Smooth muscle cell (in vitro differentiated cells): Measurements from ENCODE around the gene TBC1D13. TPM values are rescaled to one million over a fixed set of nuclear protein-coding genes. Genes with fewer than 3 reads are reported as not detected.

Source experiments
- DNase-seq: peaks from one replicate; lab custom pipeline; 2025; ENCODE audit not compliant: unreplicated experiment; lab: John Stamatoyannopoulos, UW
- H2AFZ ChIP-seq: fragments of 200-600 bp; sonication (generic); 2 replicates; pipeline ENCODE4 v1.6.0; 2016; ENCODE audit warnings: antibody characterized with exemption, low read depth, mild to moderate bottlenecking
- H3F3A ChIP-seq: fragments of 200-600 bp; sonication (generic); 2 replicates; pipeline ENCODE4 v1.6.0; 2017; ENCODE audit warnings: antibody characterized with exemption, low read depth
- H3K27ac ChIP-seq: fragments of 200-600 bp; sonication (generic); 2 replicates; pipeline ENCODE4 v1.5.1; 2016; ENCODE audit warnings: low read depth, mild to moderate bottlenecking
- H3K27me3 ChIP-seq: fragments of 200-600 bp; sonication (generic); 2 replicates; pipeline ENCODE4 v1.6.1; 2016; ENCODE audit warnings: low read depth, mild to moderate bottlenecking
- H3K36me3 ChIP-seq: fragments of 200-600 bp; sonication (generic); 2 replicates; pipeline ENCODE4 v1.5.1; 2016; ENCODE audit warnings: low read depth
- H3K4me1 ChIP-seq: fragments of 200-600 bp; sonication (generic); 2 replicates; pipeline ENCODE4 v1.5.1; 2016; ENCODE audit warnings: low read depth
- H3K4me2 ChIP-seq: fragments of 200-600 bp; sonication (generic); 2 replicates; pipeline ENCODE4 v1.6.0; 2016; ENCODE audit warnings: mild to moderate bottlenecking
- H3K4me3 ChIP-seq: fragments of 200-600 bp; sonication (generic); 2 replicates; pipeline ENCODE4 v1.5.1; 2016; ENCODE audit warnings: mild to moderate bottlenecking
- H3K79me2 ChIP-seq: fragments of 200-600 bp; sonication (generic); 2 replicates; pipeline ENCODE4 v1.6.0; 2016; ENCODE audit warnings: low read depth, mild to moderate bottlenecking
- H3K9ac ChIP-seq: fragments of 200-600 bp; sonication (generic); 2 replicates; pipeline ENCODE4 v1.6.0; 2016; ENCODE audit warnings: low read depth
- H3K9me3 ChIP-seq: fragments of 200-600 bp; sonication (generic); replicated peaks from 2 replicates; pipeline ENCODE4 v1.5.1; 2016; ENCODE audit warnings: low read depth
- H4K20me1 ChIP-seq: fragments of 200-600 bp; sonication (generic); 2 replicates; pipeline ENCODE4 v1.6.0; 2016; ENCODE audit warnings: low read depth
- WGBS: methylation state at CpG from one replicate; pipeline ENCODE4 v1.1.7; 2016; ENCODE audit warnings: low lambda C conversion rate; 5-methylcytosine and 5-hydroxymethylcytosine counted together
- polyA plus RNA-seq: library from polyadenylated mRNA; unstranded; fragments of >200 nt; fragmentation: Nextera tagmentation; extraction: Ambion mirVana; gene quantifications from 2 replicates; pipeline ENCODE4 v1.2.1, GENCODE V29; 2016
- total RNA-seq: library from RNA; depleted of rRNA; stranded (reverse); fragments of >200 nt; gene quantifications from 2 replicates; pipeline ENCODE4 v1.2.3, GENCODE V29; 2014
- TF ChIP-seq, protein P1 (sequence below): fragments of 200-600 bp; sonication (generic); IDR thresholded peaks from 2 replicates; pipeline ENCODE4 v1.5.1; 2017; ENCODE audit warnings: borderline replicate concordance, mild to moderate bottlenecking, antibody characterized with exemption; ENCODE audit not compliant: insufficient read depth, poor library complexity, severe bottlenecking

The TBC1D13 gene
- total and polyA plus RNA-seq, 2 experiments from 2014 or later: 7.6 to 29.3 TPM

DNA sequence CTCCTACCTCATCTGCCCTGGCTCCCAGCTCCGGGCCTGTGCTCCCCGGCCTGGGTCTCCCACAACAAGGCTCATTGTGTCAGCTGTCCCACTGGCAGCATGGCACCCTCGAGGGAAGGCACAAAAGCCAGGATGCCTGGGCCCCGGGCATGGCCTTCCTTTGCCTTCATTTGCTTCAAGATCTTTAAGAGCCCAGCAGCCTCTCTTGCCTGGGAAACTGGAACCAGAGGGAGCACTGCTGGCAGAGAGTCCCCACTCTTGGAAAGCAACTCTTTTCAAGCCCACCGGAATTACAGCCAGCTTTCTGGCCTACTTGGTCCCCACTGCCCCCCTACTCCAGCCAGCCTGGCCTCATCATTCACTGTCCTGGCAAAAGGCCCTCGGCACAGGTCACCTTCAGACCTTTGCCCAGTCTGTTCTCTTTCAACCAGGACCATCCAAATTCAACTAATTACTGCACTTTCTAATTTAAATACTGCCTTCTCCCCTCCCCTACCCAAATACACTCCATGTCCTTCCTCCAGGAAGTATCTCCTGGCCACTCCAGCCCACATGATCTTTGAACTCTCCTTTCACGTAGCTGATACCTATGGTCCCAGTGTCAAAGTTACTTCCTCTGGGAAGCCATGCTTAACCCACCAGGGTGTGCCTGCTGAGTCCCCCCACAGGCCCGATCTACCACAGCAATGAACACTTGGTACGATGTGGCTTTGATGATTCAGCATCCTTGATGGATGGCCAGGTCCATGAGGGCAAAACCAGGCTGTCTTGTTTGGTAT is 24.2 kb upstream of the TBC1D13 start:
- Histone ChIP-seq H3K9ac (no peak overlapping the region), H3K4me3 (no peak overlapping the region), H3F3A (no peaks in the 10 kb centered on the region), H2AFZ (no peak overlapping the region), H3K27me3 (no peaks in the 10 kb centered on the region), H3K36me3 (no peaks in the 10 kb centered on the region), H3K9me3 (no peaks in the 10 kb centered on the region), H3K27ac (no peak overlapping the region), H3K79me2 (peaks cover 4% of the 10 kb centered on the region), H4K20me1 (peaks cover 33% of the 10 kb centered on the region), H3K4me1 (no peaks in the 10 kb centered on the region), H3K4me2 (no peak overlapping the region)
- no peak for DNase-seq
- TF ChIP-seq, protein P1, sequence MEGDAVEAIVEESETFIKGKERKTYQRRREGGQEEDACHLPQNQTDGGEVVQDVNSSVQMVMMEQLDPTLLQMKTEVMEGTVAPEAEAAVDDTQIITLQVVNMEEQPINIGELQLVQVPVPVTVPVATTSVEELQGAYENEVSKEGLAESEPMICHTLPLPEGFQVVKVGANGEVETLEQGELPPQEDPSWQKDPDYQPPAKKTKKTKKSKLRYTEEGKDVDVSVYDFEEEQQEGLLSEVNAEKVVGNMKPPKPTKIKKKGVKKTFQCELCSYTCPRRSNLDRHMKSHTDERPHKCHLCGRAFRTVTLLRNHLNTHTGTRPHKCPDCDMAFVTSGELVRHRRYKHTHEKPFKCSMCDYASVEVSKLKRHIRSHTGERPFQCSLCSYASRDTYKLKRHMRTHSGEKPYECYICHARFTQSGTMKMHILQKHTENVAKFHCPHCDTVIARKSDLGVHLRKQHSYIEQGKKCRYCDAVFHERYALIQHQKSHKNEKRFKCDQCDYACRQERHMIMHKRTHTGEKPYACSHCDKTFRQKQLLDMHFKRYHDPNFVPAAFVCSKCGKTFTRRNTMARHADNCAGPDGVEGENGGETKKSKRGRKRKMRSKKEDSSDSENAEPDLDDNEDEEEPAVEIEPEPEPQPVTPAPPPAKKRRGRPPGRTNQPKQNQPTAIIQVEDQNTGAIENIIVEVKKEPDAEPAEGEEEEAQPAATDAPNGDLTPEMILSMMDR: no peak
- 95% methylated on average over 9 of the region's 9 CpGs for WGBS

DNA sequence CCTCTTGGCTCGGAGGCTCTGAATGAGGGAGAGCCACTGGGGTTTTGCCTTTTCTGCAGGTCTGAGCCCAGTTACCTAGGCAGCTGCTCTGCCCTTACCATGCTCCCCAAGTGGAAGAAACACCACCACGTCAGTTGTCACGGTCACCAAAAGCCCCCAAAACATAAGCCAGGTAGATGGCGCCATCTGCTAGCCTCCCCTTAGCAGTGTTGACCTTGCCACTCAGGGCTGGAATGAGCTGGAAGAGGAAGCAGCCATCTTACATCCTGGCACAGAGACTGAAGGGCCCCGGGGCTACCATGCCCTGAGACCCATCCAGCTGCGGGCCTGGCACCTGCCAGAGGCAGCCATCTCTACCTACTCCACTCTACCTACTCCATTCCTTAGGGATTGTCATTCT is 22.7 kb upstream of the TBC1D13 start:
- Histone ChIP-seq H3K4me3 (no peak overlapping the region), H4K20me1 (peaks cover 31% of the 10 kb centered on the region), H3K27me3 (no peaks in the 10 kb centered on the region), H3F3A (no peaks in the 10 kb centered on the region), H3K9ac (no peak overlapping the region), H3K4me2 (no peak overlapping the region), H3K4me1 (no peaks in the 10 kb centered on the region), H3K36me3 (no peaks in the 10 kb centered on the region), H3K79me2 (peaks cover 5% of the 10 kb centered on the region), H3K27ac (no peak overlapping the region), H3K9me3 (no peaks in the 10 kb centered on the region), H2AFZ (no peak overlapping the region)
- no peak for DNase-seq
- 95% methylated on average over 6 of the region's 6 CpGs for WGBS
- TF ChIP-seq, protein P1: no peak

DNA sequence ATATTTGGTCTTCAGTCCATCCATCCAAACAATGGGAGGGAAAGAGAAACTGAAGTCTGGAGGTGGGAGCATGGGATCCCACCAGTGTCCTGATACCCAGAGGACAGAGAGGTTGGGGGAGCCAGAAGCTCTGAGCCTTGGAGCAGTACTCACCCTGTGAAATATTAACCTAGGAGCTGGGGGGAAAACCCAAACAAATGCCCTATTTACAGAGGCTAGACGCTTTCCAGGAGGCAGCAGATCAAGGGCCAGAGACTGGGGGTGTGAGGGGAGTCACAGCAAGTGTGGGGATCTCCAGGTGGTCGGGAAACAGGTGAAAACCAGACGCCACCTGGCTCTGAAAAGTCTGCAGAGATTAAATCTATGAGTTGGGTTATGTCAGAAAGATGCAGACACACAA is 21.6 kb upstream of the TBC1D13 start:
- no peak for DNase-seq
- H3K4me2 ChIP-seq: no peak overlapping the region
- H3K36me3 ChIP-seq: no peaks in the 10 kb centered on the region
- no peak overlapping the region for H3K9ac ChIP-seq
- no peaks in the 10 kb centered on the region for H3K9me3 ChIP-seq
- H4K20me1 ChIP-seq: peaks cover 31% of the 10 kb centered on the region
- H3K4me1 ChIP-seq: peaks cover 2% of the 10 kb centered on the region
- TF ChIP-seq, protein P1: no peak
- H2AFZ ChIP-seq: no peak overlapping the region
- H3K27me3 ChIP-seq: no peaks in the 10 kb centered on the region
- no peaks in the 10 kb centered on the region for H3F3A ChIP-seq
- peaks cover 16% of the 10 kb centered on the region for H3K79me2 ChIP-seq
- no peak overlapping the region for H3K27ac ChIP-seq
- H3K4me3 ChIP-seq: no peak overlapping the region
- WGBS: 94% methylated on average over 3 of the region's 3 CpGs

DNA sequence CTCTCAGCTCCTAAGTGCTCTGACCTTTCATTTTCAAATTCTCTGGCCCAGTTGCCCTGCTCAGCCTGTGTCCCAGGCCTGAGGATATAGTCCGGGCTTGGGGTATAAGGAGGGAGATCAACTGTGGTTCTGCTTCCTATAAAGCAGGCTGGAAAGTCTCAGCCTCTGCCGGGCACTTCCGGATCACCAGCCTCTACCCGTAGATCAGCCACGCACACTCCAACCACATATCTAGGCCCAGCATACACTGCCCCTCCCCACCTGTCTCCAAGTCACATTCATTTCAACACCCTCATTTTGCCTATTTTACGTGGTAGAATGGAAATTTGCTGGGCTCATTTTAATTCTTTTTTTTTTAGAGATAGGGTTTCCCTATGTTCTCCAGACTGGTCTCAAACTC is 18.4 kb upstream of the TBC1D13 start:
- peaks cover 11% of the 10 kb centered on the region for H3K4me1 ChIP-seq
- H3F3A ChIP-seq: peaks cover 5% of the 10 kb centered on the region
- 97% methylated on average over 6 of the region's 6 CpGs for WGBS
- TF ChIP-seq, protein P1: no peak
- no peaks in the 10 kb centered on the region for H3K36me3 ChIP-seq
- no peak overlapping the region for H2AFZ ChIP-seq
- H3K4me3 ChIP-seq: no peak overlapping the region
- H3K9me3 ChIP-seq: no peaks in the 10 kb centered on the region
- H3K27me3 ChIP-seq: no peaks in the 10 kb centered on the region
- H4K20me1 ChIP-seq: peaks cover 12% of the 10 kb centered on the region
- DNase-seq: no peak
- H3K27ac ChIP-seq: no peak overlapping the region
- no peak overlapping the region for H3K9ac ChIP-seq
- peaks cover 20% of the 10 kb centered on the region for H3K79me2 ChIP-seq
- H3K4me2 ChIP-seq: no peak overlapping the region
